Neuronal stem cell (in vitro differentiated cells): Measurements from ENCODE around the gene ZNF180.

Experiments
- DNase-seq: peaks from one replicate; pipeline ENCODE4 v3.0.0-alpha.2; 2013; ENCODE audit warnings: low spot score
- H2AFZ ChIP-seq: one replicate; pipeline ENCODE4 v1.6.1; 2013; ENCODE audit warnings: mild to moderate bottlenecking, low read length, inconsistent platforms
- H2AK5ac ChIP-seq: 2 replicates; pipeline ENCODE4 v1.6.1; 2013; ENCODE audit warnings: low read depth, mild to moderate bottlenecking, inconsistent platforms, low read length, moderate library complexity, mixed read lengths
- H2BK120ac ChIP-seq: 2 replicates; pipeline ENCODE4 v1.6.1; 2013; ENCODE audit warnings: low read depth, mild to moderate bottlenecking, inconsistent platforms, low read length, moderate library complexity, mixed read lengths
- H2BK12ac ChIP-seq: one replicate; pipeline ENCODE4 v1.6.1; 2013; ENCODE audit warnings: low read length, inconsistent platforms
- H2BK15ac ChIP-seq: 2 replicates; pipeline ENCODE4 v1.6.1; 2013; ENCODE audit warnings: mild to moderate bottlenecking, low read length, inconsistent platforms, mixed read lengths
- H2BK5ac ChIP-seq: one replicate; pipeline ENCODE4 v1.6.1; 2013; ENCODE audit warnings: inconsistent platforms, mild to moderate bottlenecking, low read length, moderate library complexity
- H3K14ac ChIP-seq: one replicate; pipeline ENCODE4 v1.6.1; 2013; ENCODE audit warnings: low read length, inconsistent platforms
- H3K18ac ChIP-seq: 2 replicates; pipeline ENCODE4 v1.6.1; 2013; ENCODE audit warnings: low read length, inconsistent platforms
- H3K23ac ChIP-seq: 2 replicates; pipeline ENCODE4 v1.6.1; 2013; ENCODE audit warnings: low read depth, mild to moderate bottlenecking, mixed read lengths, low read length, inconsistent platforms; ENCODE audit not compliant: poor library complexity
- H3K27ac ChIP-seq: replicated peaks from 3 replicates; pipeline ENCODE4 v1.5.1; 2013; ENCODE audit warnings: low read length, inconsistent platforms
- H3K27me3 ChIP-seq, 3 experiments: 2 replicates each; pipeline ENCODE4 v1.6.1; 2013; ENCODE audit warnings: low read length in 3 of 3, mild to moderate bottlenecking in 2 of 3, inconsistent platforms in 1 of 3, low read depth in 1 of 3, mixed read lengths in 1 of 3, moderate library complexity in 1 of 3; ENCODE audit not compliant: control insufficient read depth in 3 of 3, insufficient read depth in 3 of 3
- H3K36me3 ChIP-seq, 2 donors: replicated peaks in 1 of 2; 2 replicates each; pipeline ENCODE4 v1.6.1; 2013; ENCODE audit warnings: low read length in 2 of 2; ENCODE audit not compliant: control insufficient read depth in 2 of 2, insufficient read depth in 2 of 2
- H3K4ac ChIP-seq: 2 replicates; pipeline ENCODE4 v1.6.1; 2013; ENCODE audit warnings: inconsistent platforms, mild to moderate bottlenecking, low read length, moderate library complexity
- H3K4me1 ChIP-seq, 2 donors: 1 replicate in 1 of 2; 2 replicates in 1 of 2; pipeline ENCODE4 v1.6.1; 2013; ENCODE audit warnings: low read length in 2 of 2, low read depth in 1 of 2; ENCODE audit not compliant: control insufficient read depth in 2 of 2, insufficient read depth in 1 of 2
- H3K4me2 ChIP-seq: one replicate; pipeline ENCODE4 v1.6.1; 2013; ENCODE audit warnings: mild to moderate bottlenecking, low read length, inconsistent platforms; ENCODE audit not compliant: insufficient read depth, poor library complexity, severe bottlenecking
- H3K4me3 ChIP-seq, 2 donors: 2 replicates each; pipeline ENCODE4 v1.5.1; 2013; ENCODE audit warnings: low read length in 2 of 2, mild to moderate bottlenecking in 2 of 2, inconsistent platforms in 1 of 2, moderate library complexity in 1 of 2
- H3K79me1 ChIP-seq: one replicate; pipeline ENCODE4 v1.6.1; 2013; ENCODE audit warnings: low read depth, mild to moderate bottlenecking, inconsistent platforms, low read length, moderate library complexity
- H3K9ac ChIP-seq: one replicate; pipeline ENCODE4 v1.6.1; 2013; ENCODE audit warnings: mild to moderate bottlenecking, low read depth, low read length, inconsistent platforms; ENCODE audit not compliant: poor library complexity
- H3K9me3 ChIP-seq, 2 donors: replicated peaks in 1 of 2; 2 replicates each; pipeline versions ENCODE3 to v1.6.1; 2013; ENCODE audit warnings: low read length in 2 of 2, mild to moderate bottlenecking in 2 of 2, inconsistent platforms in 1 of 2, low read depth in 1 of 2, mixed read lengths in 1 of 2, moderate library complexity in 1 of 2; ENCODE audit not compliant: control insufficient read depth in 2 of 2, insufficient read depth in 1 of 2
- H4K8ac ChIP-seq: one replicate; pipeline ENCODE4 v1.6.1; 2013; ENCODE audit warnings: low read depth, mild to moderate bottlenecking, inconsistent platforms, low read length, moderate library complexity
- H4K91ac ChIP-seq: one replicate; pipeline ENCODE4 v1.6.1; 2013; ENCODE audit warnings: low read length, low read depth, mild to moderate bottlenecking, inconsistent platforms; ENCODE audit not compliant: poor library complexity
- WGBS, 2 donors: extraction: QIAGEN DNeasy Blood & Tissue Kit; methylation state at CpG; one replicate each; pipeline ENCODE4 v1.1.7; 2013; ENCODE audit warnings: missing lambda C conversion rate in 2 of 2, mixed read lengths in 1 of 2; ENCODE audit not compliant: insufficient read length in 2 of 2, insufficient replicate concordance in 1 of 2; ENCODE audit errors: extremely low coverage in 2 of 2; 5-methylcytosine and 5-hydroxymethylcytosine counted together

ZNF180 gene

GRCh38 chr19:44435441-44435840 lies 64.9 kb downstream of the ZNF180 start:
- H3K4me1 ChIP-seq: no peaks in the 10 kb centered on the region
- no peak overlapping the region for H3K23ac ChIP-seq
- H2BK5ac ChIP-seq: no peak overlapping the region
- H3K9ac ChIP-seq: no peak overlapping the region
- no peak overlapping the region for H3K18ac ChIP-seq
- no peak overlapping the region for H4K8ac ChIP-seq
- peaks cover 7 to 11% of the 10 kb centered on the region in 2 donors for H3K36me3 ChIP-seq
- no peak overlapping the region for H3K14ac ChIP-seq
- no peak overlapping the region for H2AFZ ChIP-seq
- no peak overlapping the region for H2BK12ac ChIP-seq
- H3K79me1 ChIP-seq: no peaks in the 10 kb centered on the region
- no peak overlapping the region for H3K4me2 ChIP-seq
- H2BK15ac ChIP-seq: no peak overlapping the region
- no peak overlapping the region for H2AK5ac ChIP-seq
- H3K27ac ChIP-seq: no peak overlapping the region
- no peak overlapping the region for H3K4me3 ChIP-seq
- H4K91ac ChIP-seq: no peak overlapping the region
- no CpG with 5 or more reads among the region's 2 CpGs for WGBS, 2 donors
- H3K27me3 ChIP-seq: no peaks in the 10 kb centered on the region
- H3K4ac ChIP-seq: no peak overlapping the region
- peaks cover 13 to 16% of the 10 kb centered on the region in 2 donors for H3K9me3 ChIP-seq
- no peak overlapping the region for H2BK120ac ChIP-seq
- no peak for DNase-seq

- no peak overlapping the region for H3K27ac ChIP-seq
- no peak overlapping the region for H3K14ac ChIP-seq
- no peak overlapping the region for H2AK5ac ChIP-seq
- no peak overlapping the region for H2BK5ac ChIP-seq
- H3K4me2 ChIP-seq: no peak overlapping the region
- H3K4me3 ChIP-seq: no peak overlapping the region
- no peak overlapping the region for H3K18ac ChIP-seq
- no peak overlapping the region for H3K9ac ChIP-seq
- no peak overlapping the region for H2BK12ac ChIP-seq
- H4K8ac ChIP-seq: no peak overlapping the region
- no peak overlapping the region for H3K4ac ChIP-seq
- no CpG with 5 or more reads among the region's 1 CpG for WGBS, 2 donors
- H4K91ac ChIP-seq: no peak overlapping the region
- no peak overlapping the region for H2BK120ac ChIP-seq
- no peak for DNase-seq
- H3K23ac ChIP-seq: no peak overlapping the region
- H3K27me3 ChIP-seq: no peaks in the 10 kb centered on the region
- H3K4me1 ChIP-seq: no peaks in the 10 kb centered on the region
- H3K79me1 ChIP-seq: no peaks in the 10 kb centered on the region
- no peak overlapping the region for H2BK15ac ChIP-seq
- peaks cover 27 to 29% of the 10 kb centered on the region in 2 donors for H3K36me3 ChIP-seq
- H2AFZ ChIP-seq: no peak overlapping the region
- H3K9me3 ChIP-seq: peaks cover 39 to 44% of the 10 kb centered on the region in 2 donors
These were observed 69.4 kb downstream of the ZNF180 start for GRCh38 chr19:44430956-44431355.
